PFSK-1 (cell line): ENCODE measurements around the gene TEX22.

Experiments
- POLR2AphosphoS5 ChIP-seq: IDR thresholded peaks from 2 replicates; pipeline ENCODE4 v1.6.1; 2012; ENCODE audit warnings: low read depth, mild to moderate bottlenecking, control low read depth, low read length, moderate library complexity
- REST ChIP-seq, 2 experiments: IDR thresholded peaks; 2 replicates each; pipeline versions ENCODE4 v1.6.1 to v1.8.0; 2011 to 2012; ENCODE audit warnings: low read depth in 2 of 2, low read length in 2 of 2, control low read depth in 1 of 2, inconsistent platforms in 1 of 2, mild to moderate bottlenecking in 1 of 2, moderate library complexity in 1 of 2; ENCODE audit not compliant: insufficient read depth in 1 of 2

- TF ChIP-seq POLR2AphosphoS5 (no peak), REST (IDR thresholded peaks at IDR 0.05; ENCODE audit: insufficient read depth in 1 of 2, low read depth in 2 of 2, low read length in 2 of 2) (no peak)
Observed at GRCh38 chr14:105378873-105379685, 19.3 kb upstream of the TEX22 start.
